Right cardiac atrium (tissue), 5 donors: ENCODE measurements around the gene AURKAIP1. TPM values are rescaled to one million over a fixed set of nuclear protein-coding genes. Genes with fewer than 3 reads are reported as not detected.

Experiments used
- ATAC-seq, 2 donors: fragments of 200-7000 bp; cut with Tn5 transposase; one replicate each; pipeline versions ENCODE4 v1.8.0 to v1.9.1; 2020; ENCODE audit warnings: moderate library complexity in 2 of 2, mild to moderate bottlenecking in 1 of 2
- DNase-seq, 3 donors: peaks; one replicate each; pipeline ENCODE4 v3.0.0-alpha.2; 2020
- H3K27ac ChIP-seq: one replicate; pipeline ENCODE4 v1.5.1; 2013; ENCODE audit warnings: mild to moderate bottlenecking, low read length, control low read depth, moderate library complexity
- H3K27me3 ChIP-seq: one replicate; pipeline ENCODE4 v1.6.1; 2013; ENCODE audit not compliant: control insufficient read depth, insufficient read depth
- H3K4me1 ChIP-seq: one replicate; pipeline ENCODE4 v1.6.1; 2013; ENCODE audit warnings: low read length; ENCODE audit not compliant: control insufficient read depth, insufficient read depth
- H3K4me3 ChIP-seq: one replicate; pipeline ENCODE4 v1.5.1; 2013; ENCODE audit warnings: low read length, control low read depth
- H3K9me3 ChIP-seq: one replicate; pipeline ENCODE4 v1.6.1; 2013; ENCODE audit warnings: low read length; ENCODE audit not compliant: control insufficient read depth
- WGBS: extraction: QIAGEN DNeasy Blood & Tissue Kit; methylation state at CpG from one replicate; pipeline ENCODE4 v1.1.7; 2013; 5-methylcytosine and 5-hydroxymethylcytosine counted together
- intact Hi-C, 4 donors: fragments of 100-400 bp; cut with DNase I; formaldehyde crosslinking; loops; one replicate each; pipeline versions ENCODE4 v1.11.0 to v1.14.0; 2022 to 2023
- polyA plus RNA-seq: library from polyadenylated mRNA; stranded (reverse); fragments of 200-250 nt; gene quantifications from one replicate; pipeline ENCODE4 v1.2.3, GENCODE V29; 2013
- total RNA-seq, 4 donors: library from RNA; stranded (reverse); fragmentation: NEBNext Ultra II Directional; extraction: Animal tissue kit (Norgen Biotek cat#: 25700); gene quantifications; one replicate each; pipeline ENCODE4 v1.2.1, GENCODE V29; 2021
- donor health status: healthy with polysubstance abuse.
- donor health status: DM: no; HTN: yes; CAD: no.
- donor health status: DM: no; HTN: no; CAD: no.
- donor health status: DM: no; HTN: yes; CAD: no; lungs with severe emphysema.
- donor health status: DM: yes; HTN: yes; CAD: no.

Gene AURKAIP1
- total and polyA plus RNA-seq, 5 donors = 175 to 331 (median 194) TPM

GRCh38 chr1:1358433-1359271 lies 16.4 kb downstream of the AURKAIP1 start, which contains the start of gene MXRA8:
MXRA8 (minus strand) TSS chr1:1358555; CDS start chr1:1358504, 51 bp downstream.
- 28% methylated on average over 29 of the region's 29 CpGs for WGBS
- peak; percentile 88 to 95 (median 94) for DNase-seq
- H3K27me3 ChIP-seq = no peaks in the 10 kb centered on the region
- no peaks in the 10 kb centered on the region for H3K9me3 ChIP-seq
- peak within 1 kb of the TSS; percentile 45 for H3K4me3 ChIP-seq
- ATAC-seq = peak; percentile 69 to 83
- peak within 1 kb of the TSS; percentile 64 for H3K27ac ChIP-seq
- peaks cover 6% of the 10 kb centered on the region for H3K4me1 ChIP-seq
- intact Hi-C loops = no loop called here

GRCh38 chr1:1357871-1358432 lies 17.1 kb downstream of the AURKAIP1 start:
- H3K9me3 ChIP-seq = no peaks in the 10 kb centered on the region
- H3K4me1 ChIP-seq = peaks cover 6% of the 10 kb centered on the region
- no peaks in the 10 kb centered on the region for H3K27me3 ChIP-seq
- ATAC-seq (peak in 1 of 2 donors; percentile 0), DNase-seq (peak in 1 of 3 donors; percentile 68)
- peak overlapping the region; percentile 45 for H3K4me3 ChIP-seq
- intact Hi-C loops = no loop called here
- peak overlapping the region; percentile 60 for H3K27ac ChIP-seq
- WGBS = 12% methylated on average over 18 of the region's 18 CpGs

DNA sequence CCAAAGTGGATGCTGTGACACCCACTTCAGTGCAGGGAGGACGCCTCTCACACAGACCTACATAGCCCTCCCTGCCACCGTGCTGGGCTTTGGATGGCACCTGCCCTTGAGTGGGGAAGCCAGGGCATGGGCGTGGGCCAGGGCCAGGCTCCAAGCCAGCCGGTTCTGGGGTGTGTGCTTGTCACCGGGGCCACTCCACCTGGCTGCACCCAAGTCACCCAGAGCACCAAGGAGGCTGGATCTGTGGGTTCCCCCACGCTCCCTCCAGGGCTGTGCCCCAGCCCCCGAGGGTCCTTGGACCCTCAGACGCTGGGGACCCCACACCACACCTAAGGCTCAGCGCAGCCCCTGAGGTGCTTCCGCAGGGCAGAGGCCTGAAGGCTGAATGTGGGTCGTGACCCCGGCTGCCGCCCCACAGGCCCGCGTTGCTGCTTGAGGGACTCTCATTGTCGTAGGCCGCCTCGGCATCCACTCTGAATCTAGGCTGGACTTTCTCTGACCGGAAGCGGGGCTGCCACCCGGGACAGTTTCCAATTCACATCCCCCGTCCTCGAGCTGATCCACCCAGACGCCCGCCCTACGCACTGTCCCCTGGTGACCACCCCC lies 18.1 kb downstream of the AURKAIP1 start:
- Histone ChIP-seq H3K27me3 (no peaks in the 10 kb centered on the region), H3K9me3 (no peaks in the 10 kb centered on the region), H3K4me3 (peak overlapping the region; percentile 45), H3K4me1 (peaks cover 6% of the 10 kb centered on the region), H3K27ac (no peak overlapping the region)
- intact Hi-C loops = no loop called here
- 33% methylated on average over 26 of the region's 26 CpGs for WGBS
- no peak for ATAC-seq
- DNase-seq = peak; percentile 47 to 74 (median 71)

DNA sequence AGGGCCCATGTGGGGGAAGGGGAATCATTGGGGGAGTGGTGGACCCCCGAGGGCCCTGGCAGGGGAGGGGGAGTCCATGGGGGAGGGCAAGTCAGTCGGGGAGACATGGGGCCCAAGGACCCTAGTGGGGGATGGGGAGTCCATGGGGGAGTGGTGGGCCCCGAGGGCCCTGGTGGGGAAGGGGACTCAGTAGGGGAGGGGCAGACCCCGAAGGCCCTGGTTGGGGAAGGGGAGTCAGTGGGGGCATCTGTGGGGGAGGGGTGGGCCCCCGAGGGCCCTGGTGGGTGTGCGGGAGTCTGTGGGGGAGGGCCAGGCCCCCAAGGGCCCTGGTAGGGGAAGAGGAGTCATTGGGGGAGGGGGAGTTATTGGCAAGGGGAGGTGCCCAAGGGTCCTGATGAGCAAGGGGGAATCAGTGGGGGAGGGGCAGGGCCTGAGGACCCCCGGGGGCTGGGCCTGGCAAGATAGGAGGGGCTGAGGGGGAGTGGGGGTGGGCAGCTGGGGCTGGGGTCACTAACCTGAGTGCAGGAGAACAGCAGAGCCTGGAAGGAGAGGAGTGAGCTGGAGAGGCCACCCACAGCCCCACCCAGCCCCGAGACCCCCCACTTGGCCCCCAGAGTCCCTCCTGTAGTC lies 18.7 kb downstream of the AURKAIP1 start:
- Histone ChIP-seq H3K27ac (no peak overlapping the region), H3K27me3 (no peaks in the 10 kb centered on the region), H3K4me1 (peaks cover 6% of the 10 kb centered on the region), H3K4me3 (peak overlapping the region; percentile 45), H3K9me3 (no peaks in the 10 kb centered on the region)
- no peak for ATAC-seq
- DNase-seq = peak in 2 of 3 donors; percentile 39 to 66
- WGBS = 44% methylated on average over 8 of the region's 8 CpGs
- intact Hi-C loops = no loop called here

DNA sequence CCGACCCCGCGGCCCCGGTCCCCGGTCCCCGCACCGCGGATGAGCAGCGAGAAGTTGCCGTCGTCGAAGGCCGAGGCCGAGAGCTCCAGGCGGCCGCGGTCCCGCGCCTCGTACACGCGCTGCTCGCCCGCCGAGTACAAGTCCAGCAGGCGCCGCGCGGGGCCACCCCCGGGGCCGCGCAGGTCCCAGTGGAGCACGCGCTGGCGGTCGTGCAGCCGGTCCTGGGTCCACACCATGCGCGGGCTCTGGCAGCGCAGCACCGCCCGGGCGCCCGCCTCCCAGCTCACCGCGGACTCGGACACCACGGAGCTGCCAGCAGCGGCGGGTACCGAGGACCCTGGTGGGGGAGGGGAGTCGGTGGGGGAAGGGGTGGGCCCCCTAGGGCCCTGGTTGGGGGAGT lies 19.6 kb downstream of the AURKAIP1 start:
- 4% methylated on average over 52 of the region's 52 CpGs for WGBS
- Histone ChIP-seq H3K4me1 (peaks cover 2% of the 10 kb centered on the region), H3K4me3 (no peak overlapping the region), H3K27me3 (no peaks in the 10 kb centered on the region), H3K9me3 (no peaks in the 10 kb centered on the region), H3K27ac (no peak overlapping the region)
- DNase-seq = peak; percentile 46 to 84 (median 84)
- intact Hi-C loops = no loop called here
- ATAC-seq = no peak

- peak; percentile 22 to 68 (median 66) for DNase-seq
- peaks cover 2% of the 10 kb centered on the region for H3K4me1 ChIP-seq
- 39% methylated on average over 116 of the region's 116 CpGs for WGBS
- no peaks in the 10 kb centered on the region for H3K27me3 ChIP-seq
- H3K9me3 ChIP-seq = no peaks in the 10 kb centered on the region
- no peak overlapping the region for H3K4me3 ChIP-seq
- ATAC-seq = no peak
- H3K27ac ChIP-seq = no peak overlapping the region
- intact Hi-C loops = no loop called here
These were observed 20.4 kb downstream of the AURKAIP1 start for GRCh38 chr1:1354271-1355247.

GRCh38 chr1:1353389-1354151 lies 21.4 kb downstream of the AURKAIP1 start:
- no peaks in the 10 kb centered on the region for H3K27me3 ChIP-seq
- DNase-seq = peak; percentile 21 to 71 (median 62)
- H3K27ac ChIP-seq = no peak overlapping the region
- no peak for ATAC-seq
- peaks cover 2% of the 10 kb centered on the region for H3K4me1 ChIP-seq
- 43% methylated on average over 28 of the region's 28 CpGs for WGBS
- no peak overlapping the region for H3K4me3 ChIP-seq
- no peaks in the 10 kb centered on the region for H3K9me3 ChIP-seq
- intact Hi-C loops = no loop called here

- 25% methylated on average over 5 of the region's 5 CpGs for WGBS
- Histone ChIP-seq H3K27me3 (no peaks in the 10 kb centered on the region), H3K4me3 (no peak overlapping the region), H3K4me1 (peaks cover 2% of the 10 kb centered on the region), H3K9me3 (no peaks in the 10 kb centered on the region), H3K27ac (no peak overlapping the region)
- intact Hi-C loops = no loop called here
- ATAC-seq (no peak), DNase-seq (peak in 2 of 3 donors; percentile 53 to 58)
These were observed 22.1 kb downstream of the AURKAIP1 start for GRCh38 chr1:1352786-1353388.
